Inflammatory macrophage treated with lipopolysaccharide for 4 hours (primary cell): ENCODE data around the gene TGFA.

Source experiments
- DNase-seq: peaks from one replicate; pipeline ENCODE4 v3.0.0-alpha.2; 2020

The TGFA gene

DNA sequence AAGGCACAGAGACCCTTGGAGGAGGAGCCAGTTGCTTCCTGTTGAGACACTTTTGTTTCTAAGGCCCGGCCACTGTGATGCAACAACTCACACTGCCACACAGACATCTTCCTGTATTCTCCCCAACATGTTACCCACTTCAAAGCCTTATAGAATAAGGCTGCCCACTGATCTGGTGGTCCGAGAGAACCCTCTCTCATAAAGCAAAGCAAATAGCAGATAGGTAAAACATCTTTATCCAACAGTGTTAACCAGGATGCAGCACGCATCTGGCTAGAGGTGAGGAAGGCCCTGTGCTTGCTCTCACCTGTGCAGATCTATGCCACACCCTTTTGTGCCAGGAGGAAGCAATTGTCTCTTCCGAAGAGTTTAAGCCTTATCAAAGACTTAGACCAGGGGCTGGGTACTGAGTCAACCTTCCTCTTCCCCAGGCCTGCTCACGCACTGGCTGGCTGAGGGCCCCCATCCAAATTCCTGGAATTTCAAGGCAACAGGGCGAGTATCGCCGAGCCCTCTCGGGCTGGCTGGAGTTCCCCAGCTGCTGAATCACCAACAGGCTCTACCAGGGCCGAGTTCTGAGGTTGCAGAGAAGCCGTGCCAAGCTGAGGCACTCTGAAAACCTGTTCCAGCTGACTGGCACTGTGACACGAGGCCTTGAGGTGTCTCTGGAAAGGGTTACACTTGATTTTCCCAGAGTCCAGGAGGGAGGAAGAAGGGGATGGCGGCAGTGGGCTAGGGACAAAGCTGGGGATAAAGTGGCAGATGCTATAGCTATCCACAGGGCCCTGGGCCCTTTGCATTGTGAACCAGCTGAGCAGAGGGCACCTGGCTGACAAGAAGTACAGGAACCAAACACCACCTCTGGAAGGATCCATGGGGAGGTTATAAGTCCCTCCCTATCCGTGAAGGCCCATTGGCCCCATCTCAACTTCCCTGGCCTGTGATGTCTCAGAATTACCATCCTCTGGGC lies 29.3 kb downstream of the TGFA start:
- peak; percentile 68 for DNase-seq

DNA sequence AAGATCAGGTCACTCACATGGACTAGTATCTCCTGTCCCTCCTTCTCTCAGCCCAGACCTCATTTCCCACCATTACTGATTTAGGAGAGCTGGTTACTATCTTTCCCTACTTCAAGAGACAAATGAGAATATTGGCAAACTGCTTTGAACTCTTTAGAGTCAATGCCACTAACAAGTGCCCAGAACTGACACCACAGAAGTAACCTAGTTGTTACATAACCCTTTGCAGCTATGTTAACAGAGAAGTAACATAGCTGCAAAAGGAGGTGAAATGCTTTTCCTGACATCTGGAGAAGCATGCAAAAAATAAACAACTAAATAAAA lies 30.0 kb downstream of the TGFA start:
- DNase-seq = no peak

DNA sequence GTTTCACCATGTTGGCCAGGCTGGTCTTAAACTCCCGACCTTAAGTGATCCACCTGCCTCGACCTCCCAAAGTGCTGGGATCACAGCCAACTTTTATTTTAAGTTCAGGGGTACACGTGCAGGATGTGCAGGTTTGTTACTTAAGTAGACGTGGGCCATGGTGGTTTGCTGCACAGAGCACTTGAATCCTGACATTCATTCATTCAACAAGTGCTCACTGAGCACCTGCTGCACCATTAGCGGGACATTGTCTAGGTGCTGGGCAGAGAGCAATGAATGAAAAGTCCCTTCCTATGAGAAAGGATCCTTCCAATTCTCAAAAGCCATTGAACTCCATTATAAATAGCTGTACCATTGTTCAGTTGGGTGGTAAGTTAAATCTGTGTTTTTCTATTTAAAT lies 31.0 kb downstream of the TGFA start:
- DNase-seq = no peak

DNA sequence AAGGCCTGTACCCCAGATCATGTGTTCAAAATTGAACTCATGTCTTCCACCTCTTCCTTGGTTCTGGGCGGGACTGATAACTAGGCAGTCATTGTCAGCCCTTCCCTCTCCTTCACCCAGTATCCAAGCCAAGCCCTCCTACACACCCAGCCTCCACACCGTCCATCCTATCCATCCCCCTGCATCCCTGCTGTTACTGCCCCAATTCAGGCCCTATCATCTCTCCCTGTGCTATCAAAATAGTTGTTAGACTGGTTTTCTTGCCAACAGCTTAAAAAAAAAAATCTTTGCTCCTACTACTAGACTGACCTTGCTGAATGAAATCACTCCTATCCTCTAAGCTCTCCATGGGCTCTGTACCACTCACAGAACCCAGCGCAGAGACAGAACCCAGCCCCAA lies 32.8 kb downstream of the TGFA start:
- no peak for DNase-seq

DNA sequence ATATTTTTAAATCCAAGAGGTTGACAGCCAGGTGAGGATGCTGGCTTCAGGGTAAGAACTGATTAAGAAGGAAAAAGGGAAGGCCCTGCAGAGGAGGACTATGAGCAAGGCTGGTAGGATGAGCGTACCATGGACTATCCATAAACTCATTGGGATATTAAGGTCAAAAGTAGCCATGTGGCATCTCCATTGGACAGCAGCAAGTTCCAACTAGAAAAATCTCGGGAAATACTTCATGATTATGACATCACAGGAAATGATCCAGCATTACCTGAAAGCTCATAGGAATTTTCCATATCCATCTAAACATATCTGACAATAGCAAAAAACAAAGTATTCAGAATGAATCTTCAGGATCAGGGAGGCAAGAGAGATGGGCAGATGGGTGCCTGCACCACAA lies 34.2 kb downstream of the TGFA start:
- no peak for DNase-seq

DNA sequence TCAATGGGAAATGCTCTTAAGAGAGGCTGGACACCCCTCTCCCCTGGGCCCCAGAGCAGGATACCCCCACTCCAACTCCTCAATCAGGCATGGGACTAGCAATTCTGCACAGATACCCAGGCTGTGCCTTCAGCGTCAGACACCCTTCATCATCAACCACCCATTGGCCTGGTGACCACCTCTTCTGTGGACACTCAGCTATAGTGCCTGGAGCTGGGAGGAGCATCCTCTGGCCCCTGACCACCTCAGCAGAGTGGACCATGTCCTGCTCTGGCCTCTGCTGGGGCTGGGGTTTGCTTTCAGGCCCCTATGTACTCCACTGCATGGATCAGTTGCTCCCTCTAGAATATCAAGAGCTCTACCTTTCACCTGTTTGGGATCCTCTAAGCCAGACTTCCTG lies 35.1 kb downstream of the TGFA start:
- DNase-seq = no peak

DNA sequence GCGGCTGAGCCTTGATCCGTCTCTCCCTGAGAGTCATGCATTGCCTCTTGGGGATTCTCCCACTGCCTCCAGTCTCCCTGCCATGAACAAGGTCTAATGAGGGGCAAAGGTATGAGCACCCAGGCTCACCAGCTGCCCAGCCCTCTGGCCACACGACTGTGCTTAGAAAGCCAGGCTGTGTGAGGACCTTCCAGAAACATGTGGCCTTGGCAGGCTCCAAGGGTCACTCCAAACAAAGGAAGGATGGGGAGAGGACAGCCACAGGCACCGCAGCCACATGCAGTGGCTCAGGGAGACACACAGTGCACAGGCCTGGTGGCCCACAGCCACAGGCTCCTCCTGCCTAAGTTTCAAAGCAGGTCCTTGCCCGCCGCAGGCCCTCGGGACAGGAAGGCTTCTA lies 35.8 kb downstream of the TGFA start:
- no peak for DNase-seq

DNA sequence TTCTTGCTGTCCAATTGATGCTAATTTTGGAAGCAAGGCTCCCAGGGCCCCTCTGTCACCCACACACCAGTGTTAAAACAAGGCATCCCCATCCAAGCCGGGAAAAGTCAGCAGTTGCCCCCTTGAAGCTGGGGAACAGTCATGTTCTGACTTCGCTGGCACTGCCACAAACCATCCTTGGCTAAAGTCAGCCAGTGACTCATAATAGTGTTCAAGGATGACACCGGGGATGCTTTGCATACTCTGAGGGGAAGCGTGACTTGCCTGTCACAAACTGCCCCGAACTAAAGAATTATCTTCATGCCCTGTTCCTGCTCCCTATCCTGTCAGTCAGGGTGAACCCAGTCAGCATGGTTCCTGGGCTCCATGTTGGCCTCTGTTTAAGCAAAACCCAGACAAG lies 37.0 kb downstream of the TGFA start:
- DNase-seq = peak; percentile 94

DNA sequence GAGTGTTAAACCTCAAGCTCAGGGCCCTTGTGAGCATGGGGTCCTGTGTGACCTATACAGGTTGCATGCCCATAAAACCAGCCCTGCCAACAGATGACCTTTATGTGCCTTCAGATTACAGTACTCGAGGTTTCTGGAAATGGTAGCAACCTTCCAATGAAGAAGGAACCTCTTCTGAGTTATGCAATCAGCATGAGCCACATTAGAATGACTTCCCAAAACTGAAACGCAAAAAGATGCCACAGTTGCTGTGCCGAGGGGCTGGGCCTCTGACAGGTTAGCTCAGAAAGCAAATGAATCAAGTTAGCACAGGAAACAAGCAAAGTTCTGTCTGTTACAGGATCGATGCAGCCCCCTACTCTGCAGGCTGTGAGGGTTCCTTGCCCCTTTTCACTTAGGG lies 37.7 kb downstream of the TGFA start:
- DNase-seq = peak; percentile 95

DNA sequence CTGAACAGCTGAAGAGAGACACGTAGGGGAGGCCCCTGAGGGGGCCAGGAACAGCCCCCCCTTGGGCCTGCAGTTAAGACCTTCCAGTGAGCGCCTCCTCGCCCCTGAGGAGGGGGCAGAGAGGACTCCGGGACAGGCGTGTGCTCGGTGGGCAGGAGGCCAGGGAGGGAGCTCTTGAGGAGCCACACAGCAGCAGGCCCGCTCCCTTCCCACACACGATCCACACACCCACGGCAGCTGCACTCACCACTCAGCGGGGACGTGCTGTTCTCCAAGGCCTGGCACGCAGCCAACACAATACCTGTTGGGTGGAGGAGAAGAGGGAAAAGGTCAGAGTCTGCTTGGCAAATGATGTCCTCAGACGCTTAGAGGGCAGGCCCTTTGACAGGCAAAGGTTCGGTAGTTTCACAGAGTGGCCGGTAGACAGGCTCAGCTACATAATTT lies 39.0 kb downstream of the TGFA start:
- no peak for DNase-seq

DNA sequence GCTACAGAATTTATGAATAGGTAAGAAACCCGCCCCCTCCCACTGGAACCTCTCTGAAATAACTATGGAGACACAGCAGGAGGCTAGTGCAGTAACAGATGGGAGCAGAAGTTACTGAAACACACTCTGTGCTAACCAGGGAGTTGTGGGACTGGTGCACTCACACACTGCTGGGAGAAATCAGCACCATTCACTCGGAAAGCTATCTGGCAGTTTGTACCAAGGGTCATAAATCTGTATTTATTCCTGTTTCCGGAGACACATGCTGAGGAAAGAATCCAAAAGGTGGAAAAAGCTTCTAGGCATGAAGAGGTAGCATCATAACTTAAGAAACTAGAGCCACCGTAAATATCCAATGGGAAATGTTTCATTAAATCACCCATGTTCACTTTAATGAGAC lies 39.9 kb downstream of the TGFA start:
- no peak for DNase-seq

DNA sequence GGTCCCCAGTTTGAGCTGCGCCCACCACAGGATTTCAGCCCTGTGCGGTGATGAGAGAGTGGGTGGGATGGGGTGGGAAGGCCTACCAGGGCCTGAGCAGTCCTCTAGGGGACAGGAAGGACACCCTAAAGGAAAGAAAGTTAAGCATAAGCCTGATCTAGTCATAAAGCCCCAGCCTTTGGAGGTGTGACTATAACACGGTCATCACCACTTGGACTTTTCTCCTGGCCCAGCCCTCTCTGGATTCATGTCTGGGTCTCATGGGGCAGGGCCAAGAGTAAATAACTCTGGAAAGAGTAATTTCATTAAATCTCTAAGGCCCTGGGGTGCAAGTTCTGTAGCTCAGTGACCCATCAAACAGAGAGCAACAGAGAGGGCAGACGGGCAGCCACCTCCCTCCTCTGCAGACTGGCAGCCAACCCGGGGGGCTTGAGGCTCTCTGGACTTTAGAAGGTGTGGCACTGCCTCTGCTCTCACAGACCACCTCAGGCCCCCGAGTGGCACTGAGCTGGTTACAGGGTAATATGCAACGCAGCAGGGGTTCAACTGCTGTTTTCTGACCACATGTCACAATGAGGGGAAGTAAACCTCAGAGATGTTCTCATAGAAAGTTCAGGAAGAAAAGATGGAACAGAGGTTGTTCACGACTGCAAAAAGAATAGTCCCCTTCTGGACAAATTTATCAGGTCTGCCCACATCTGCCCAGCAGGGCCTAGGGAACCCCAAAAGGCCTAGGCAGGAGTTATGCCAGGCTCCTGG lies 41.5 kb downstream of the TGFA start:
- DNase-seq = no peak

DNA sequence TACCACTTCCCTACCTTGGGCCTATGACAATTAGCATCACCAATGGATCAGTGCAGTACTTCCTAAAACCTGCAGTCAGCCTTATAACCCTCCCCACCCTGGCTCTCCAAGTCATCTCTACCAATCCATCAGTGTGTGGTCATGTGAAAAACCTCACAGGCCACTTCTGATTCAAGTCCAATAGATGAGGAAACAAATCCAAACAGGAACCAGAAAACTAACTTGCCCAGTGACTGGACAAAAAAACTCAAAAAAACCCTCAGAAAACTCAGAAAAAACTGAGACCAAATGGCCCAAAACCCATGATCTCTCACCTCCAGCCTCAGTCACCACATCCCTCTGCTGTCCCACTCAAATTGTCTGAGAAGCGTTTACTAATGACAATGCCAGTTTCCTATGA lies 43.3 kb downstream of the TGFA start:
- DNase-seq = peak; percentile 90

DNA sequence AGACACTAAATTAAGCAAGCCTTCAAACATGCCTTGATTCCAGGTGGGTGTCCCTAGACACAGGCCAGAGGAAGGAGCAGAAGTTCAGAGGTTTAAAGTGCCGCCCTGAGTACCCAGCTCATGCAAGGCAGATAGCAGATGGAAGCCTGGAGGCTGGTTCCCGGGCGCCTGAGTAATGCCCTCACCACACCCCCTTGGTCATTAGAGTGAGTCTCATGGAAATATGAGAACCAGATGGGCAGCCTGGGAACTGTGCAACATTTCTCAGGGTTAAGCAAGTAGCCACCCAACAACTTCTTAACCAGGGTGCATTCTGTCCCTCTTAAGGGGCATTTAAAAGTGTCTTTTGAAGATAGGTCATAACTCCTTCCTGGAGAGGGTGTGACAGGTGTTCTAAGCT lies 44.1 kb downstream of the TGFA start:
- DNase-seq = peak; percentile 63

DNA sequence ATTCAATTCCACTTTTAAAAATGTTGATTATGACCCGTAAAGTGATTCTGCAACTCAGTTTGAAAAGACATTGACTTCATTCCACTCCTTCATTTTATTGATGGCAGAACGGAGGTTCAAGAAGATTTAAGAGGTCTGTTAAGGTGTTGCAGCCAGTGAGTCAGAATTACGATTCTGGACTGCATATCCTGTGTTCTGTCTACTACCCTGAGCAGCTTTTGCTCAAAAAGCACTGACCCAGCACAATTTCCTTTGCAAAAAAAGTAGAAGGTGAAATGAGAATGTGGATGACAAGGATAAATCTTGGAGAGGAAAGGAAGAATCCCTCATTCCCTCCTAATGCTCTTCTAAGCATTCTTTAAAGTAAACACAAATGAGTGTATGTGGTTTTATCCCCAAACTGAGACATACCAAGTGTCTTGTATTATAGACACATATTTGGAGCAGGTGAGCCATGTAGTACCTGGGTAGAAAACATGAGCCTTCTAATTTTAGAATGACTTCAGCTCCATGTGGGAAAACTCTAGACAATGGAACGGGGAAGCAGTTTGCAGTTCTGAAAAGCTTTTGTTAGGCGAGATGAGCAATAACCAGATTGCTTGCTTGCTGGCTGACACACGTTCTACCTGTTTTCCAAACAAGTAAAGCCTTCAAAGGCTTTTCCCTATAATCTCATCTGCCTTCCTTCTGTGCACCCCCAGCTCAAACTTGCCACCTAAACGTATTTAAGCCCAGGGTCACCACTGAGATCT lies 44.7 kb downstream of the TGFA start:
- DNase-seq = no peak

DNA sequence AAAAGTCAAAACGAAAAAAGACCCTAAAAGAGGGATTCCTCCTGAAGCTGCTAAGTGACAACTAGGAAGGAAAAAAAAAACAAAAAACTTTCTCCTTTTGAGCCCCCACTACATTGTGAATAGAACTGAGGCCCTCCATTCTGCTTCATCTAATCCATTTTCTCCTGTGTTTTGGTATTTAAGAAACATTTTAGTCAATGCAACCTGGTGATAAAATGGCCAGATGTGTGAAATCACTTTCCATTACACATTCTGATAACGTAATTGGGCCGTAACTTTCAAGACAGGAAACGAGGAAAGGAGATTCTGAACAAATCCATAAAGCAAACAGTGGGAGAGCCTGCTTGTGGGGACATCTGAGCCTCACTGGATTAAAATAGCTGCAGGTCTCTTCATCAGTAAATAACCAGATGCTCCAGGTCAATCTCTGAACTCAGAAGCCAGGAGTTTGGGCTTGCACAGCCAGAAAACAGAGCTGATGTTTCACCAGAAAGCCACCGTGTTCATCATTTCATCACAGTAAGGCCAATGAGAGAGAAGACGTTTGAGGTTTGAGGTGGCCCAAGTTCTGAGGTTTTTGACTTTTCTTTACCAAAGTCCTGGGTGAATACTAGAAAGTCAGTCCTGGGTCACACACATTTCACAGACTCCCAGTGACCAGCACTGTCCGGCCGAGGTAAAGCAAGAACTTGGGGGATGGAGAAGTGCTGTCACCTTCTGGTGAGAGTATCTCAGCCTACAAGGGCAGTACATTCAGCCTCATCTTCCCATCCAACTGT lies 47.8 kb downstream of the TGFA start:
- no peak for DNase-seq

DNA sequence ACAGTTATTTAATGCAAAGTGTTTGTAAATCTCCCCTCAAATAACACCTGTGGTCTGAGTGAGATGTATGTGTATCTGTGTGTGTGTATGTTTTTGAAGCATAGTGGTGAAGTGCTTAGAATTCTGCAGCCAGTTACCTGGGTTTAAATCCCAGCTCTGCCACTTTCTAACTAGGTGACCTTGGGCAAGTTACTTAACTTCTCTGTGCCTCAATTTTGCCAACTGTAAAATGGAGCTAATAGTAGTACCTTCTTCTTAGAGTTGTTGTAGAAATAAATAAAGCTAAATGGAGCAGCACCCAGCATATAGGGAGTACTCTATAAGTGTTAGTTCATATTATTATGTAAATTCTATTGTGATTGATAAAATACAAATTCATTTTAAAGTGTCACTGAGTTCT lies 48.9 kb downstream of the TGFA start:
- DNase-seq = no peak

DNA sequence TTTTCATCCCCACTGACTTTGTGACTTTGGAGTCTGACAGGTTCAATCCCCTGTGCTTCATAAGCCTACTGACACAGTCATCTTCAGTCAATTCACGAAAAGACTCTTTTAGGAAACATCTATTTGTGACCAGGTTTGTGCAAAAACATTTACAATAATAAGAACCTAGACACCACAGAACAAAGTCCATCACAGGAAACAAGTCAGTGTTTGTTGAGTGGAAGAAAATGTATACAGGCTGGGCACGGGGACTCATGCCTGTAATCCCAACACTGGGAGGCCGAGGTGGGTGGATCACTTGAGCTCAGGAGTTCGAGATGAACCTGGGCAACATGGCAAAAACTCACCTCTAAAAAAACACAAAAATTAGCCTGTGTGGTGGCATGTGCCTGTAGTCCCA lies 49.7 kb downstream of the TGFA start:
- DNase-seq = no peak

DNA sequence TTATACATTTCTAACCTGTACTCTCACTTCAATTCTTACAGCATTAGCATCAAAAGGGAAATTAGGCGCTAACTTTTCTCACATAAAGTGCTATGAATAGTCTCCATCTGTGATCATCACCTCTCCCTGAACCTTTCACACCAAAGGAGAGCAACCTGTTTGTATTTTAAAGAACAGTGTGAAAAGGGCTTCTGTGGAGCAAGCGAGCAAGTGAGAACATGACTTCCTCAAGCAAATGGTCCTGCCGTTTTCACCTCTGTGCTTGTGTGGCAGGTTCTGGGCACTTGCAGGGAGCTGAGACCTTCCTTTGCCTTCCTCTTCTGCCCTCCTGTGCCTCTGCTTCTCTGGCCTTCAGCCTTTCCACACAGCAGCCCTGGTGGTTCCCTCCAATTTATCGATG lies 51.9 kb downstream of the TGFA start:
- no peak for DNase-seq

DNA sequence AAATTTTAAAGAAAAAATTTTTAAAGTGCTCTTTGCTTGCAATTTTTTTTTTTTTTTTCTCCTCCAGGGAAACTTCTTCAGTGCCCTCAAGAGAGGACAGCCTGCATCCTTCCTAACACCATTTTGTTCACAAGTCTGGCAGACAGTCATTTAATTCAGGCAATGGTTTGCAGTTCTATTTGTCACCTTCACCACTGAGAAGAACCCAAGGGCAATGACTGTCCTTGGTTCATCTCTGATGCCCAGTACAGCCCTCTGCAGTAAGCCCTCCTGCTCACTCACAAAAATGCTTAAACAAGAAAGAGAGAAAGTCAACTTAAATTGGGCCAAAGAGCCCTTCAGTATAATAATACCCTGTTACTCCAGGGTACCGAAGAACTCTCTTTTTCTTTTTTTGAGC lies 52.4 kb downstream of the TGFA start:
- DNase-seq = no peak

DNA sequence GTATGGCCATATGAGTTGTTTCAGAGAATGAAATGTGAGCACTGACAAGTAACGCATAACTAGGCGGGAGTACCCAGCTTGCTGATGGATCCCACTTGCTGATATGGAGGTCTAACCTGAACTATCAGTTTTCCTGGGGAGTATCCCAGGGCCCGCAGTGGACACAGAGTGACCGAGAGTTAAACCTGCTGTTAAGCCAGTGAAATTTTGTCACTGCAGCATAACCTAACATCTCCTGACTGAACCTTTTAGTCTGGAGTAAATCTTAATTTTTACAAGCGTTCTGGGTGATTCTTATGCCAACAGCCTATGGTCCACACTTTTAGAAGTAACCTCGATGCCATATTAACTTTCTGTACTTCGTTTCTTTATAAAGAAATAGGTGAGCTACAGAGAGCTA lies 54.4 kb downstream of the TGFA start:
- no peak for DNase-seq

DNA sequence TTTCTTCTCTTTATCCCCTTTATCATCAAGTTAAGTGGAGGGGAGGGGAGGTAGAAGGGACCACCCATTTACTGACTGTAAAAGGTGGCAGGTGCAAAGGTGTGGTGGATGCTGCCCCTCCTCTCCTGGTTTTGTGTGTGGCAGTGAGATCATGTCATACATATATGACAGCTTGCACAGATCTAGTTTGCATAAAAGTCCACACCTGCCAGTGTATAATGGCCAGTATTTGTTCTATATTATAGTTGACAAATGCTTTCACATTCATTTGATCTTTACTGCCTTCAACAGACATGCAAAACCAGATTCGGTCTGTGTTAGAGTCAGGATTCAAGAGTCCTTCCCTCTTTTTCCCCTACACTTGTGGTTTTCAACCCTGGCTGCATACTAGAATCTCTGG lies 55.1 kb downstream of the TGFA start:
- DNase-seq = no peak

DNA sequence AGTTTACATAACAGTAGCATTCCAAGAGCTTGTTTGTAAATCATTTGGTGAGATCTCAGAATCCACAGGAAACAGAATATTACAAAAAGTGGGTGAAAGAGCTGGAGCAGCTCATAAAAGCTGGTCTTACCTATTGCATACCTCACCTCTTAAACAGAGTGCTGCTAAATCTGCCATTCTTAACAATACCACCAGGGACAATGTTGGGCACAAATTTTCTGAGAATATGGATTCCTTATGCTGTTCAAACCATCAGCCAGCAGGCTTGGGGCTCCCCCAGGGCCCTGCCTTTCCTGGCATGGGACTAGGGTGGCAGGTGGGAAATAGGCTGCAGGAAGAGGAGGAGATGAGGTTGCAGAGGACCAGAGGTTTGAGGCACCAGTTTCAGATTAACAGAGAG lies 55.6 kb downstream of the TGFA start:
- no peak for DNase-seq
